ENCODE measurements around the gene KIF23. TPM values are rescaled to one million over a fixed set of nuclear protein-coding genes. Genes with fewer than 3 reads are reported as not detected.

KIF23 gene
- total and polyA plus RNA-seq, 2 of the 4 experiments (the other 2 are of a cell fraction), result 37.7 to 56.1 TPM

GRCh38 chr15:69446953-69447352 lies 32.8 kb downstream of the KIF23 start:
- Histone ChIP-seq H3K4me3 (ENCODE audit: insufficient read depth, low read depth, low read length) (no peak overlapping the region), H3K4me2 (ENCODE audit: low read depth, low read length) (no peak overlapping the region), H4K20me1 (ENCODE audit: insufficient read depth, low read length) (no peaks in the 10 kb centered on the region), H2AFZ (replicated peaks; ENCODE audit: low read length, poor library complexity) (no peak overlapping the region), H2AK9ac (replicated peaks; ENCODE audit: low read depth, low read length, poor library complexity) (no peak overlapping the region), H3K4me1 (ENCODE audit: control insufficient read depth, insufficient read depth, low read length) (peaks cover 2% of the 10 kb centered on the region), H3K18ac (ENCODE audit: low read depth, low read length) (no peak overlapping the region), H2BK5ac (ENCODE audit: low read depth, low read length, poor library complexity, severe bottlenecking) (no peak overlapping the region), H3K36me3 (ENCODE audit: control insufficient read depth, insufficient read depth, low read length) (peaks cover 4% of the 10 kb centered on the region; the same call in 1 of the 2 replicates), H3K9me3 (ENCODE audit: control insufficient read depth, insufficient read depth, low read length) (no peaks in the 10 kb centered on the region), H2BK15ac (ENCODE audit: low read depth, low read length) (no peak overlapping the region), H3K9me1 (ENCODE audit: insufficient read depth, low read length) (peaks cover 3% of the 10 kb centered on the region), H3K27ac (ENCODE audit: insufficient read depth, low read length) (no peak overlapping the region), H2BK20ac (ENCODE audit: low read depth, low read length) (no peak overlapping the region), H2BK120ac (ENCODE audit: low read depth, low read length) (no peak overlapping the region), H3K9ac (ENCODE audit: low read depth, low read length) (no peak overlapping the region), H3K23ac (ENCODE audit: low read depth, low read length) (no peak overlapping the region), H4K91ac (ENCODE audit: insufficient read depth, low read depth, low read length) (no peak overlapping the region), H3K27me3 (ENCODE audit: control insufficient read depth, insufficient read depth, low read length) (no peaks in the 10 kb centered on the region), H2AK5ac (ENCODE audit: low read depth, low read length) (no peak overlapping the region), H4K8ac (ENCODE audit: low read depth in 2 of 2, low read length in 2 of 2) (no peak overlapping the region), H4K5ac (ENCODE audit: low read depth, low read length) (no peak overlapping the region), H3K4ac (ENCODE audit: low read depth, low read length) (no peak overlapping the region), H3K56ac (ENCODE audit: extremely low read depth, insufficient read depth, low read length) (no peak overlapping the region), H3K79me1 (ENCODE audit: low read depth in 1 of 2, low read length in 2 of 2) (peaks cover 11 to 22% of the 10 kb centered on the region in 2 experiments), H3K14ac (replicated peaks; ENCODE audit: low read depth, low read length) (no peak overlapping the region)
- 79% methylated on average over 2 of the region's 2 CpGs; no CpG with 5 or more reads in 1 of the 2 experiments for WGBS, 2 experiments (ENCODE audit: extremely low coverage in 2 of 2, insufficient read length in 1 of 2)
- TF ChIP-seq BHLHE40 (IDR thresholded peaks at IDR 0.05; ENCODE audit: low read depth, low read length), result no peak
- TF ChIP-seq CHD1 (IDR thresholded peaks at IDR 0.05; ENCODE audit: low read depth, low read length), result no peak
- TF ChIP-seq, protein P1, sequence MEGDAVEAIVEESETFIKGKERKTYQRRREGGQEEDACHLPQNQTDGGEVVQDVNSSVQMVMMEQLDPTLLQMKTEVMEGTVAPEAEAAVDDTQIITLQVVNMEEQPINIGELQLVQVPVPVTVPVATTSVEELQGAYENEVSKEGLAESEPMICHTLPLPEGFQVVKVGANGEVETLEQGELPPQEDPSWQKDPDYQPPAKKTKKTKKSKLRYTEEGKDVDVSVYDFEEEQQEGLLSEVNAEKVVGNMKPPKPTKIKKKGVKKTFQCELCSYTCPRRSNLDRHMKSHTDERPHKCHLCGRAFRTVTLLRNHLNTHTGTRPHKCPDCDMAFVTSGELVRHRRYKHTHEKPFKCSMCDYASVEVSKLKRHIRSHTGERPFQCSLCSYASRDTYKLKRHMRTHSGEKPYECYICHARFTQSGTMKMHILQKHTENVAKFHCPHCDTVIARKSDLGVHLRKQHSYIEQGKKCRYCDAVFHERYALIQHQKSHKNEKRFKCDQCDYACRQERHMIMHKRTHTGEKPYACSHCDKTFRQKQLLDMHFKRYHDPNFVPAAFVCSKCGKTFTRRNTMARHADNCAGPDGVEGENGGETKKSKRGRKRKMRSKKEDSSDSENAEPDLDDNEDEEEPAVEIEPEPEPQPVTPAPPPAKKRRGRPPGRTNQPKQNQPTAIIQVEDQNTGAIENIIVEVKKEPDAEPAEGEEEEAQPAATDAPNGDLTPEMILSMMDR (conservative IDR thresholded peaks at IDR 0.05; ENCODE audit: low read depth, low read length), result no peak
- TF ChIP-seq RAD21 (IDR thresholded peaks at IDR 0.05; ENCODE audit: low read length), result no peak
- no peak for TF ChIP-seq RCOR1 (IDR thresholded peaks at IDR 0.05; ENCODE audit: insufficient replicate concordance, low read length)
- no peak for TF ChIP-seq CEBPB (IDR thresholded peaks at IDR 0.05; ENCODE audit: low read depth, low read length)
- no peak for TF ChIP-seq FOS (IDR thresholded peaks at IDR 0.05; ENCODE audit: low read depth, low read length)
- no peak for TF ChIP-seq SMC3 (IDR thresholded peaks at IDR 0.05; ENCODE audit: low read depth, low read length)
- no peak for TF ChIP-seq NFE2L2 (IDR thresholded peaks at IDR 0.05; ENCODE audit: low read depth, low read length)
- no peak for TF ChIP-seq MXI1 (IDR thresholded peaks at IDR 0.05; ENCODE audit: borderline replicate concordance, low read depth, low read length)
- TF ChIP-seq, protein P2, sequence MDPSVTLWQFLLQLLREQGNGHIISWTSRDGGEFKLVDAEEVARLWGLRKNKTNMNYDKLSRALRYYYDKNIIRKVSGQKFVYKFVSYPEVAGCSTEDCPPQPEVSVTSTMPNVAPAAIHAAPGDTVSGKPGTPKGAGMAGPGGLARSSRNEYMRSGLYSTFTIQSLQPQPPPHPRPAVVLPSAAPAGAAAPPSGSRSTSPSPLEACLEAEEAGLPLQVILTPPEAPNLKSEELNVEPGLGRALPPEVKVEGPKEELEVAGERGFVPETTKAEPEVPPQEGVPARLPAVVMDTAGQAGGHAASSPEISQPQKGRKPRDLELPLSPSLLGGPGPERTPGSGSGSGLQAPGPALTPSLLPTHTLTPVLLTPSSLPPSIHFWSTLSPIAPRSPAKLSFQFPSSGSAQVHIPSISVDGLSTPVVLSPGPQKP (IDR thresholded peaks at IDR 0.05; ENCODE audit: borderline replicate concordance, low read depth, low read length), result no peak
- CTCF ChIA-PET, result interaction anchor here (0.7 kb wide), 1 partner anchor 1537 kb away, joined by 3 read pairs; no protein-coding TSS in a partner anchor
- ATAC-seq (ENCODE audit: low read depth), result no peak
- intact Hi-C loops (cut with micrococcal nuclease) (no loop called here), in situ Hi-C loops (cut with MboI; ENCODE audit: low sequenced_read_pairs) (no loop called here), dilution Hi-C loops (cut with HindIII; ENCODE audit: low sequenced_read_pairs, unreplicated experiment) (no loop called here)
- BruUV-seq (replicated peaks), result no TSS peak
- POLR2A ChIA-PET (ENCODE audit: unreplicated experiment), result no interaction called here
- DNase-seq, result no peak

All from IMR-90 (cell line).